ENCODE measurements around the gene AFAP1. TPM values are rescaled to one million over a fixed set of nuclear protein-coding genes. Genes with fewer than 3 reads are reported as not detected.

Gene AFAP1
- total and polyA plus RNA-seq, 2 of the 4 experiments (the other 2 are of a cell fraction): 48.2 to 80.9 TPM

DNA sequence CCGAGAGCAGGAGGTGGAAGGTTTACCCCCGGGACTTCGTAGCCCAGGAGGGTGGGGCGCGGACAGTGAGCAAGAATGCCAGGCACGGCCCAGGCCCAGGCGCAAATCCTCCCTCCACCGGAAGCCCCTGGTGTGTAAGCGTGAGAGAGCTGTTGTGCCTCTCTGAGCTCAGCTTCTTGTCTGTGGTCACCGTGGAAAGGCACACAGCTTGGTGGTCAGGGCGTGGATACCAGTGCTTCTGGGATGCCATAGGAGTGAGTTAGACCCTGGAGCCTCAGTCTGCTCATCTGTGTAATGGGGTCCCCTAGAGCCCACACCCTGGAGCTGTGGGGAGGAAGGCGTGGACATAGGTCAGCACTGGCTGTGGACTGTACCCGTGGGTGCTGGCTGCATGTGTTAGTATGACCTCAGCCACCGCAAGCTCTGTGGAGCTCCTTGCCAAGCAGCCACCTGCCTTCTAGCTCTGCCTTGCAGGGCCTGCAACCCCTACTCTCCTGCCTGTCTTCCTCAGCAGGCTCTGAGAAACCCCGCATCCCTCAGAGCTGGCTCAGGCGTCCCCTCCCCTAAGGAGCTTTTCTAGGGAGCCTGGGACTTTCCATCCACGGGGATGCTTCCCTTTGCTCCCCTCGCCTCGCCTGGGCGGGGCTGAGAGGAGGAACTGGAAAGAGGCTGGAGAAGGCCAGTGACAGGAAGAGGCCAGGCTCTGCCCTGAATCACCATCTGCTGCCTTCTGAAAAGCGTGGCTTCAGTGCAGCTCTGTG, 28.0 kb upstream of the AFAP1 start:
- H3K36me3 ChIP-seq (ENCODE audit: control insufficient read depth, insufficient read depth, low read length): no peaks in the 10 kb centered on the region
- H2AK5ac ChIP-seq (ENCODE audit: low read depth, low read length): peak overlapping the region; percentile 55
- peak overlapping the region; percentile 90 for H3K4ac ChIP-seq (ENCODE audit: low read depth, low read length)
- H3K27me3 ChIP-seq (ENCODE audit: control insufficient read depth, insufficient read depth, low read length): peaks cover 2% of the 10 kb centered on the region; the same call in 1 of the 2 replicates
- dilution Hi-C loops (cut with HindIII; ENCODE audit: low sequenced_read_pairs, unreplicated experiment): no loop called here
- DNase-seq (peak; percentile 54), ATAC-seq (ENCODE audit: low read depth) (0 out of 2 replicates have a peak, but pooled peaks have one; percentile 4)
- no peak overlapping the region for H4K5ac ChIP-seq (ENCODE audit: low read depth, low read length)
- TF ChIP-seq RAD21 (IDR thresholded peaks at IDR 0.05; ENCODE audit: low read length): no peak
- no peak for TF ChIP-seq FOS (IDR thresholded peaks at IDR 0.05; ENCODE audit: low read depth, low read length)
- TF ChIP-seq RCOR1 (IDR thresholded peaks at IDR 0.05; ENCODE audit: insufficient replicate concordance, low read length): peak; percentile 41
- TF ChIP-seq CEBPB (IDR thresholded peaks at IDR 0.05; ENCODE audit: low read depth, low read length): no peak
- H3K56ac ChIP-seq (ENCODE audit: extremely low read depth, insufficient read depth, low read length): no peak overlapping the region
- H3K4me1 ChIP-seq (ENCODE audit: control insufficient read depth, insufficient read depth, low read length): peaks cover 33% of the 10 kb centered on the region
- H2BK5ac ChIP-seq (ENCODE audit: low read depth, low read length, poor library complexity, severe bottlenecking): peak overlapping the region; percentile 33
- H3K9me3 ChIP-seq (ENCODE audit: control insufficient read depth, insufficient read depth, low read length): no peaks in the 10 kb centered on the region
- peak overlapping the region; percentile 22 to 84; a peak in 1 of 4 replicates for H4K8ac ChIP-seq (ENCODE audit: low read depth in 2 of 2, low read length in 2 of 2)
- no peak overlapping the region for H3K4me3 ChIP-seq (ENCODE audit: insufficient read depth, low read depth, low read length)
- H2AK9ac ChIP-seq (replicated peaks; ENCODE audit: low read depth, low read length, poor library complexity): peak overlapping the region; percentile 84
- no peak overlapping the region for H3K4me2 ChIP-seq (ENCODE audit: low read depth, low read length)
- H3K79me1 ChIP-seq (ENCODE audit: low read depth in 1 of 2, low read length in 2 of 2): peaks cover 4 to 12% of the 10 kb centered on the region in 2 experiments; a peak in 1 of 4 replicates
- H2AFZ ChIP-seq (replicated peaks; ENCODE audit: low read length, poor library complexity): peak overlapping the region; percentile 72
- ChIA-PET CTCF (interaction anchor here (0.6 kb wide), 1 partner anchor 15 kb away, joined by 3 read pairs; no protein-coding TSS in a partner anchor), POLR2A (ENCODE audit: unreplicated experiment) (no interaction called here)
- H2BK20ac ChIP-seq (ENCODE audit: low read depth, low read length): peak overlapping the region; percentile 65
- peak overlapping the region; percentile 29; the same call in 1 of the 2 replicates for H2BK120ac ChIP-seq (ENCODE audit: low read depth, low read length)
- in situ Hi-C loops (cut with MboI; ENCODE audit: low sequenced_read_pairs): no loop called here
- no peaks in the 10 kb centered on the region for H4K20me1 ChIP-seq (ENCODE audit: insufficient read depth, low read length)
- no TSS peak for BruUV-seq (replicated peaks)
- peaks cover 14% of the 10 kb centered on the region for H3K9me1 ChIP-seq (ENCODE audit: insufficient read depth, low read length)
- H3K27ac ChIP-seq (ENCODE audit: insufficient read depth, low read length): no peak overlapping the region
- peak overlapping the region; percentile 53; the same call in 1 of the 2 replicates for H3K14ac ChIP-seq (replicated peaks; ENCODE audit: low read depth, low read length)
- peak overlapping the region; percentile 79; the same call in 2 of the 3 replicates for H2BK15ac ChIP-seq (ENCODE audit: low read depth, low read length)
- peak overlapping the region; percentile 46; the same call in 1 of the 2 replicates for H3K18ac ChIP-seq (ENCODE audit: low read depth, low read length)
- intact Hi-C loops (cut with micrococcal nuclease): no loop called here
- H3K9ac ChIP-seq (ENCODE audit: low read depth, low read length): no peak overlapping the region
- WGBS, 2 experiments (ENCODE audit: extremely low coverage in 2 of 2, insufficient read length in 1 of 2): 80% methylated on average over 2 of the region's 21 CpGs; no CpG with 5 or more reads in 1 of the 2 experiments
- peak overlapping the region; percentile 36; the same call in 1 of the 2 replicates for H4K91ac ChIP-seq (ENCODE audit: insufficient read depth, low read depth, low read length)
- no peak overlapping the region for H3K23ac ChIP-seq (ENCODE audit: low read depth, low read length)

Data from IMR-90 (cell line).